ENCODE measurements around the gene MYO1D. TPM values are rescaled to one million over a fixed set of nuclear protein-coding genes. Genes with fewer than 3 reads are reported as not detected.
"Not testable (repeated sequence)": the region's sequence is repeated elsewhere in the genome, so short reads cannot be mapped to it uniquely, and the experiment has no call there.

Gene MYO1D
- polyA plus RNA-seq, 1 donor, result 66.8 TPM

- no peak overlapping the region for H3K27ac ChIP-seq (ENCODE audit: low read length)
- no peak overlapping the region for H3K4me3 ChIP-seq (ENCODE audit: low read length)
- no CpG with 5 or more reads among the region's 1 CpG for WGBS (ENCODE audit: insufficient coverage, low lambda C conversion rate)
- no peaks in the 10 kb centered on the region for H3K9me3 ChIP-seq (ENCODE audit: control insufficient read depth, low read depth, low read length)
- H3K27me3 ChIP-seq (ENCODE audit: control insufficient read depth, insufficient read depth, low read length), result no peaks in the 10 kb centered on the region
- peaks cover 13% of the 10 kb centered on the region for H3K36me3 ChIP-seq (ENCODE audit: control insufficient read depth, insufficient read depth, low read length)
- DNase-seq, result no peak
- H3K4me1 ChIP-seq (ENCODE audit: control insufficient read depth, insufficient read depth, low read length), result no peaks in the 10 kb centered on the region
Observed at GRCh38 chr17:32741381-32741780, 135.5 kb downstream of the MYO1D start.

- no CpG with 5 or more reads among the region's 2 CpGs for WGBS (ENCODE audit: insufficient coverage, low lambda C conversion rate)
- no peaks in the 10 kb centered on the region for H3K9me3 ChIP-seq (ENCODE audit: control insufficient read depth, low read depth, low read length)
- no peak for DNase-seq
Observed at GRCh38 chr17:32739722-32740121, 137.2 kb downstream of the MYO1D start.

GRCh38 chr17:32739151-32739550 is 137.8 kb downstream of the MYO1D start:
- H3K4me1 ChIP-seq (ENCODE audit: control insufficient read depth, insufficient read depth, low read length); H3K27ac ChIP-seq (ENCODE audit: low read length); H3K9me3 ChIP-seq (ENCODE audit: control insufficient read depth, low read depth, low read length); H3K4me3 ChIP-seq (ENCODE audit: low read length); H3K27me3 ChIP-seq (ENCODE audit: control insufficient read depth, insufficient read depth, low read length); DNase-seq: not testable (repeated sequence)
- no CpG with 5 or more reads among the region's 4 CpGs for WGBS (ENCODE audit: insufficient coverage, low lambda C conversion rate)
- peaks cover 18% of the 10 kb centered on the region for H3K36me3 ChIP-seq (ENCODE audit: control insufficient read depth, insufficient read depth, low read length)

More at GRCh38 chr17:32739722-32740121, 137.2 kb downstream of the MYO1D start:
- Histone ChIP-seq H3K27me3 (ENCODE audit: control insufficient read depth, insufficient read depth, low read length) (no peaks in the 10 kb centered on the region), H3K4me3 (ENCODE audit: low read length) (no peak overlapping the region), H3K4me1 (ENCODE audit: control insufficient read depth, insufficient read depth, low read length) (no peaks in the 10 kb centered on the region), H3K36me3 (ENCODE audit: control insufficient read depth, insufficient read depth, low read length) (peaks cover 18% of the 10 kb centered on the region), H3K27ac (ENCODE audit: low read length) (no peak overlapping the region)

DNA sequence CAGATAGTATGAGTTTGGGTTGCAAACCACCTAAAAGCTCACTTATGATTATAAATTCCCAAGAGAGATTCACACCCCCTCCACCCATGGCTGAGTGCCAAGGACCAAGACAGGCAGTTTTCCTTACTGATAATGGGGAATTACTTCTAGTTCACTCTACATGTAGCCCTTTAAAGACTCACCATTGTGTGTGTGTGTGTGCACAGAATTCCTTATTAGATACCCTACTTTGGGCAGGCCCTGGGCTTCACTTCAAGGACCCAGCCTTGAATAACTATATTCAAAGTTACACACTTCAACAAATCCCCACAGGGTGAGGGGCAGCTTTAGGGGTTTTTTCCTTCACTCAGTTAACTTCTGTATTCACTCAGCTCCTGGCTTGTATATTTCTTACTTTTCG is 143.5 kb downstream of the MYO1D start:
- no peaks in the 10 kb centered on the region for H3K27me3 ChIP-seq (ENCODE audit: control insufficient read depth, insufficient read depth, low read length)
- H3K36me3 ChIP-seq (ENCODE audit: control insufficient read depth, insufficient read depth, low read length), result peaks cover 35% of the 10 kb centered on the region
- H3K4me3 ChIP-seq (ENCODE audit: low read length), result no peak overlapping the region
- 100% methylated on average over 1 of the region's 1 CpG for WGBS (ENCODE audit: insufficient coverage, low lambda C conversion rate)
- no peaks in the 10 kb centered on the region for H3K4me1 ChIP-seq (ENCODE audit: control insufficient read depth, insufficient read depth, low read length)
- H3K9me3 ChIP-seq (ENCODE audit: control insufficient read depth, low read depth, low read length), result peaks cover 16% of the 10 kb centered on the region
- H3K27ac ChIP-seq (ENCODE audit: low read length), result no peak overlapping the region
- no peak for DNase-seq

DNA sequence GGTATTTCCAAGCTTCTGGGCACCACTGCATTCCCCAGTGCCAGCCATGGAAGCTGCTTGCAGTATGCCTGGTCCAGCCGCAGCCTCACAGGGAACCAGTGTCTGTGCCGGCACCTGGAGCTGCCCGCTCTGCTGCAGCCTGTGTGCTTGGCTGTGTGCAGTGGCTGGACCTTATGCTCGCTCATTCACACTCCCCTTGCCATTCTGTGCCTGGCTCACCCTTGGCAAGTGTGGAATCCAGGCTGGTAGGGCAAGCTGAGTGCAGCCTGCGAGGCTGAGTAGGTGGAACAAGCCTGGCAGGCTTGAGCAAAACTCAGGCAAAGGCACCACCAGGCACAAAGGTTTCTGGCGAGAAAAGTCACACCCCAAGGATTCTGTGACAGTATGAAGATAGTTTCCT is 144.0 kb downstream of the MYO1D start:
- Histone ChIP-seq H3K36me3 (ENCODE audit: control insufficient read depth, insufficient read depth, low read length) (peaks cover 33% of the 10 kb centered on the region), H3K9me3 (ENCODE audit: control insufficient read depth, low read depth, low read length) (peaks cover 16% of the 10 kb centered on the region), H3K27ac (ENCODE audit: low read length) (no peak overlapping the region), H3K27me3 (ENCODE audit: control insufficient read depth, insufficient read depth, low read length) (no peaks in the 10 kb centered on the region), H3K4me3 (ENCODE audit: low read length) (no peak overlapping the region), H3K4me1 (ENCODE audit: control insufficient read depth, insufficient read depth, low read length) (no peaks in the 10 kb centered on the region)
- no peak for DNase-seq
- WGBS (ENCODE audit: insufficient coverage, low lambda C conversion rate), result no CpG with 5 or more reads among the region's 6 CpGs

- DNase-seq, result no peak
- H3K36me3 ChIP-seq (ENCODE audit: control insufficient read depth, insufficient read depth, low read length), result peaks cover 30% of the 10 kb centered on the region
- no peak overlapping the region for H3K4me3 ChIP-seq (ENCODE audit: low read length)
- peaks cover 16% of the 10 kb centered on the region for H3K9me3 ChIP-seq (ENCODE audit: control insufficient read depth, low read depth, low read length)
- H3K27ac ChIP-seq (ENCODE audit: low read length), result no peak overlapping the region
- no peaks in the 10 kb centered on the region for H3K4me1 ChIP-seq (ENCODE audit: control insufficient read depth, insufficient read depth, low read length)
- H3K27me3 ChIP-seq (ENCODE audit: control insufficient read depth, insufficient read depth, low read length), result no peaks in the 10 kb centered on the region
- WGBS (ENCODE audit: insufficient coverage, low lambda C conversion rate), result no CpG with 5 or more reads among the region's 2 CpGs
Observed at GRCh38 chr17:32732296-32732642, 144.7 kb downstream of the MYO1D start.

- no peak overlapping the region for H3K27ac ChIP-seq (ENCODE audit: low read length)
- no peaks in the 10 kb centered on the region for H3K4me1 ChIP-seq (ENCODE audit: control insufficient read depth, insufficient read depth, low read length)
- H3K27me3 ChIP-seq (ENCODE audit: control insufficient read depth, insufficient read depth, low read length), result no peaks in the 10 kb centered on the region
- no peak overlapping the region for H3K4me3 ChIP-seq (ENCODE audit: low read length)
- H3K9me3 ChIP-seq (ENCODE audit: control insufficient read depth, low read depth, low read length), result peaks cover 16% of the 10 kb centered on the region
- WGBS (ENCODE audit: insufficient coverage, low lambda C conversion rate), result no CpG with 5 or more reads among the region's 13 CpGs
- no peak for DNase-seq
- peaks cover 32% of the 10 kb centered on the region for H3K36me3 ChIP-seq (ENCODE audit: control insufficient read depth, insufficient read depth, low read length)
Observed at GRCh38 chr17:32731556-32732295, 145.2 kb downstream of the MYO1D start.

DNA sequence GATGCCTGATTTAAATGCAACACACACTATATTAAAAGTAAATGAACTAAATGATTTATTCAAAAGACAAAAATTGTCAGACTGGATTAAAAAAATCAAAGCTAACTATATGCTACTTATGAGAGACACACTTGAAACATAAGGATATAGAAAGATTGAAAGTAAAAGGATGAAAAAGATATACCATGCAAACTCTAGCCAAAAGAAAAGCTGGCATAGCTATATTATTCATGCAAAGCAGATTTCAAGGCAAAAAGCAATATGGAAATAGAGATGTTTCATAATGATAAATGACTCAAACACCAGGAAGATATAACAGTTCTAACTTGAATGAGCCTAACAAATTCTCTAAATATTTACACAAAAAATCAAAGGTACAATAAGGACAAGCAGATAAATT is 149.2 kb downstream of the MYO1D start:
- peaks cover 12% of the 10 kb centered on the region for H3K9me3 ChIP-seq (ENCODE audit: control insufficient read depth, low read depth, low read length)
- no peaks in the 10 kb centered on the region for H3K27me3 ChIP-seq (ENCODE audit: control insufficient read depth, insufficient read depth, low read length)
- no peak for DNase-seq
- no peak overlapping the region for H3K27ac ChIP-seq (ENCODE audit: low read length)
- H3K4me1 ChIP-seq (ENCODE audit: control insufficient read depth, insufficient read depth, low read length), result no peaks in the 10 kb centered on the region
- no peak overlapping the region for H3K4me3 ChIP-seq (ENCODE audit: low read length)
- H3K36me3 ChIP-seq (ENCODE audit: control insufficient read depth, insufficient read depth, low read length), result peaks cover 23% of the 10 kb centered on the region

- Histone ChIP-seq H3K27ac (ENCODE audit: low read length) (no peak overlapping the region), H3K27me3 (ENCODE audit: control insufficient read depth, insufficient read depth, low read length) (no peaks in the 10 kb centered on the region), H3K9me3 (ENCODE audit: control insufficient read depth, low read depth, low read length) (no peaks in the 10 kb centered on the region), H3K4me3 (ENCODE audit: low read length) (no peak overlapping the region), H3K4me1 (ENCODE audit: control insufficient read depth, insufficient read depth, low read length) (no peaks in the 10 kb centered on the region), H3K36me3 (ENCODE audit: control insufficient read depth, insufficient read depth, low read length) (peaks cover 17% of the 10 kb centered on the region)
- DNase-seq, result no peak
- WGBS (ENCODE audit: insufficient coverage, low lambda C conversion rate), result no CpG with 5 or more reads among the region's 1 CpG
Observed at GRCh38 chr17:32725697-32726096, 151.2 kb downstream of the MYO1D start.

DNA sequence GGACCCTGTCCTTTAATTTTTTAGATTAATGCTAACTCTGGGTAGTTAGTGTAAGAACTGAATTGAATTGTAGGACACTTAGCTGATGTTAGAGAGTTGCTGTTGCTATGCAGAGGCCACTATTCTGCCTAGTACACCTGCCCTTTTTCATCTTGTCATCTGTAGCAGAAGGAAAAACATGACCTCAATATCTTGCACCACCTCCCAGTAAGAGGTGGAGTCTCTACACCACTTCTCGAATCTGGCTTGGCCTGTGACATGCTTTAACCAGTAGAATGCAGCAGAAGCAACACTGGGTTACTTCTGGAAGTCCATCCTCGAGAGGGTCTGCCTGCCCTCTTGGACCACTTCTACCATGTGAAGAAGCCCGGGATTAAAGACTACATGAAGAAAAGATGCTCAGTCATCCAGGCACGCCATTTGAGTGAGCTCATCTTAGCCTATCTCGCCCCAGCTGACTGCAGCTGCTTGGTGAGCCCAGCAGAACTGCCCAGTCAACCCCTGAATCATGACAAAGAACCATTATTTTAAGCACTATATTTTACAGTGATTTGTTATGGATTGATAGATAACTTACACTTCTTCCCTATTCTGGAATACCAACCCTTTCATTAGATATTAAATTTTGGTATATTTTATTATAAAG is 153.5 kb downstream of the MYO1D start:
- Histone ChIP-seq H3K9me3 (ENCODE audit: control insufficient read depth, low read depth, low read length) (no peaks in the 10 kb centered on the region), H3K27me3 (ENCODE audit: control insufficient read depth, insufficient read depth, low read length) (no peaks in the 10 kb centered on the region), H3K4me3 (ENCODE audit: low read length) (no peak overlapping the region), H3K4me1 (ENCODE audit: control insufficient read depth, insufficient read depth, low read length) (no peaks in the 10 kb centered on the region), H3K27ac (ENCODE audit: low read length) (no peak overlapping the region), H3K36me3 (ENCODE audit: control insufficient read depth, insufficient read depth, low read length) (peaks cover 20% of the 10 kb centered on the region)
- 100% methylated on average over 1 of the region's 5 CpGs for WGBS (ENCODE audit: insufficient coverage, low lambda C conversion rate)
- DNase-seq, result no peak

DNA sequence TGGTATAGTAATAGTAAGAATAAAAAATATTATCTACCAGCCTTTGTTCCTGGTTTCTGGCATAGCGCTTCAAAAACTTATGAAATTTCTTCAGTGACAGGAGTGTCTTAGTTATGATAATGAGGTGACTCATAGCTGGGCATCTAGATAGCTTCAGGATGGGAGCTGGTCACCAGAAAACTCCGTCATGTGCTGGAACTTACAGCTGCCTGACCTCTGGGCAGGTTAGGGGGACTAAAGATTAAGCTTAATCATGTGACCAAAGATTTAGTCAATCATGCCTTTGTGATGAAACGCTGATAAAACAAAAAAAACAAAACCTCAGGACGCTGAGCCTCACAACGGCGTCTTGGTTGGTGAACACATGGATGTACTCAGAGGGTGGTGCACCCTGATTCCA is 154.2 kb downstream of the MYO1D start:
- no peak for DNase-seq
- Histone ChIP-seq H3K4me3 (ENCODE audit: low read length) (no peak overlapping the region), H3K9me3 (ENCODE audit: control insufficient read depth, low read depth, low read length) (no peaks in the 10 kb centered on the region), H3K27me3 (ENCODE audit: control insufficient read depth, insufficient read depth, low read length) (no peaks in the 10 kb centered on the region), H3K4me1 (ENCODE audit: control insufficient read depth, insufficient read depth, low read length) (no peaks in the 10 kb centered on the region), H3K36me3 (ENCODE audit: control insufficient read depth, insufficient read depth, low read length) (peaks cover 21% of the 10 kb centered on the region), H3K27ac (ENCODE audit: low read length) (no peak overlapping the region)
- 100% methylated on average over 1 of the region's 6 CpGs for WGBS (ENCODE audit: insufficient coverage, low lambda C conversion rate)

Data from large intestine (tissue), 3 donors.